Lung (tissue), 12 donors: ENCODE data around the gene RER1. TPM values are rescaled to one million over a fixed set of nuclear protein-coding genes. Genes with fewer than 3 reads are reported as not detected.

Experiments used
- ATAC-seq: fragments of 200-7000 bp; cut with Tn5 transposase; one replicate; pipeline ENCODE4 v1.9.1; 2020; ENCODE audit warnings: moderate number of reproducible peaks; ENCODE audit not compliant: insufficient read depth, low FRiP score
- DNase-seq, 3 donors: peaks; one replicate each; pipeline ENCODE4 v3.0.0-alpha.2; 2013 to 2017
- H3K27ac ChIP-seq, 2 donors: one replicate each; pipeline ENCODE4 v1.5.1; 2013; ENCODE audit warnings: mild to moderate bottlenecking in 2 of 2, moderate library complexity in 2 of 2, control low read depth in 1 of 2, inconsistent platforms in 1 of 2, low read depth in 1 of 2, low read length in 1 of 2
- H3K27me3 ChIP-seq, 3 donors: one replicate each; pipeline ENCODE4 v1.5.1; 2013; ENCODE audit warnings: low read length in 2 of 3; ENCODE audit not compliant: control insufficient read depth in 3 of 3, insufficient read depth in 3 of 3
- H3K36me3 ChIP-seq, 4 donors: one replicate each; pipeline ENCODE4 v1.5.1; 2013; ENCODE audit warnings: low read length in 4 of 4, mild to moderate bottlenecking in 1 of 4, moderate library complexity in 1 of 4; ENCODE audit not compliant: control insufficient read depth in 4 of 4, insufficient read depth in 4 of 4
- H3K4me1 ChIP-seq, 5 donors: one replicate each; pipeline ENCODE4 v1.5.1; 2013; ENCODE audit warnings: low read length in 5 of 5, mild to moderate bottlenecking in 2 of 5, moderate library complexity in 1 of 5; ENCODE audit not compliant: control insufficient read depth in 5 of 5, insufficient read depth in 5 of 5
- H3K4me3 ChIP-seq: one replicate; pipeline ENCODE4 v1.5.1; 2013; ENCODE audit warnings: mild to moderate bottlenecking, control low read depth, moderate library complexity
- H3K9ac ChIP-seq, 2 donors: one replicate each; pipeline ENCODE4 v1.5.1; 2013; ENCODE audit warnings: low read length in 2 of 2, control low read depth in 1 of 2; ENCODE audit not compliant: insufficient read depth in 1 of 2
- H3K9me3 ChIP-seq, 4 donors: one replicate each; pipeline ENCODE4 v1.5.1; 2013; ENCODE audit warnings: low read length in 3 of 4, mild to moderate bottlenecking in 1 of 4, moderate library complexity in 1 of 4; ENCODE audit not compliant: control insufficient read depth in 4 of 4, insufficient read depth in 3 of 4
- CTCF ChIP-seq: IDR thresholded peaks from 2 replicates; pipeline ENCODE4 v1.5.1; 2012; ENCODE audit warnings: mild to moderate bottlenecking; ENCODE audit errors: control extremely low read depth, extremely low read depth
- WGBS, 2 donors: extraction: QIAGEN DNeasy Blood & Tissue Kit; methylation state at CpG; one replicate each; pipeline ENCODE4 v1.1.7; 2013; 5-methylcytosine and 5-hydroxymethylcytosine counted together
- polyA plus RNA-seq, 2 donors: library from polyadenylated mRNA; stranded (reverse); fragments of 200-250 nt; gene quantifications; one replicate each; pipeline ENCODE4 v1.2.1, GENCODE V29; 2013
- total RNA-seq, 2 donors: library from RNA; depleted of rRNA in 1 of 2; stranded (reverse); fragments of >200 nt in 1 of 2; gene quantifications; one replicate each; pipeline ENCODE4 v1.2.1, GENCODE V29; 2014 to 2021
- donor health status: control.
- donor health status: control.
- donor health status: Bipolar disorder and iron deficiency.
- donor health status: healthy.
- donor health status: DM: yes; HTN: yes; CAD: no.

RER1 gene
- total and polyA plus RNA-seq, 4 donors: 71.7 to 134 (median 87.9) TPM

- ATAC-seq (no peak), DNase-seq (no peak)
- peaks cover 10 to 50% (median 36%) of the 10 kb centered on the region in 4 donors for H3K36me3 ChIP-seq
- H3K9ac ChIP-seq: no peak overlapping the region
- H3K4me1 ChIP-seq: peaks cover 0 to 14% (median 12%) of the 10 kb centered on the region in 5 donors
- H3K27ac ChIP-seq: no peak overlapping the region
- H3K4me3 ChIP-seq: no peak overlapping the region
- no peaks in the 10 kb centered on the region for H3K9me3 ChIP-seq
- WGBS, 2 donors: 95 to 96% methylated on average over 5 of the region's 5 CpGs
- TF ChIP-seq CTCF: no peak
- H3K27me3 ChIP-seq: no peaks in the 10 kb centered on the region
These were observed 4.8 kb downstream of the RER1 start for GRCh38 chr1:2396476-2396875.

- 93 to 95% methylated on average over 19 of the region's 19 CpGs for WGBS, 2 donors
- H3K27ac ChIP-seq: no peak overlapping the region
These were observed 5.5 kb downstream of the RER1 start for GRCh38 chr1:2397007-2397679.

GRCh38 chr1:2398871-2399270 is 7.2 kb downstream of the RER1 start:
- H3K4me3 ChIP-seq: no peak overlapping the region
- 94 to 95% methylated on average over 7 of the region's 7 CpGs for WGBS, 2 donors
- no peaks in the 10 kb centered on the region for H3K27me3 ChIP-seq
- TF ChIP-seq CTCF: no peak
- H3K9me3 ChIP-seq: no peaks in the 10 kb centered on the region
- no peak overlapping the region for H3K27ac ChIP-seq
- DNase-seq (no peak), ATAC-seq (no peak)
- H3K36me3 ChIP-seq: peaks cover 17 to 67% (median 36%) of the 10 kb centered on the region in 4 donors
- H3K9ac ChIP-seq: no peak overlapping the region
- H3K4me1 ChIP-seq: peaks cover 0 to 4% (median 0%) of the 10 kb centered on the region in 5 donors

More at GRCh38 chr1:2397007-2397679, 5.5 kb downstream of the RER1 start:
- no peak for TF ChIP-seq CTCF
- no peak for DNase-seq
- H3K36me3 ChIP-seq: peaks cover 14 to 56% (median 39%) of the 10 kb centered on the region in 4 donors
- no peak for ATAC-seq
- peaks cover 0 to 13% (median 12%) of the 10 kb centered on the region in 5 donors for H3K4me1 ChIP-seq
- no peak overlapping the region for H3K4me3 ChIP-seq
- H3K9me3 ChIP-seq: no peaks in the 10 kb centered on the region
- H3K9ac ChIP-seq: no peak overlapping the region
- H3K27me3 ChIP-seq: no peaks in the 10 kb centered on the region
